DOHH2 (cell line): ENCODE measurements around the gene TP63.

Experiments used
- EZH2phosphoT487 ChIP-seq: fragments of 200-600 bp; sonication (generic); IDR thresholded peaks from 2 replicates; pipeline ENCODE4 v1.6.1; 2017; ENCODE audit warnings: borderline replicate concordance, mild to moderate bottlenecking, antibody characterized with exemption, low read length, moderate library complexity, mixed read lengths
- TF ChIP-seq, protein P1 (sequence below): fragments of 200-600 bp; sonication (generic); IDR thresholded peaks from one replicate; pipeline ENCODE4 v1.5.1; 2014; ENCODE audit warnings: antibody characterized with exemption, mild to moderate bottlenecking, low read depth, low read length; ENCODE audit not compliant: poor library complexity, severe bottlenecking

DNA sequence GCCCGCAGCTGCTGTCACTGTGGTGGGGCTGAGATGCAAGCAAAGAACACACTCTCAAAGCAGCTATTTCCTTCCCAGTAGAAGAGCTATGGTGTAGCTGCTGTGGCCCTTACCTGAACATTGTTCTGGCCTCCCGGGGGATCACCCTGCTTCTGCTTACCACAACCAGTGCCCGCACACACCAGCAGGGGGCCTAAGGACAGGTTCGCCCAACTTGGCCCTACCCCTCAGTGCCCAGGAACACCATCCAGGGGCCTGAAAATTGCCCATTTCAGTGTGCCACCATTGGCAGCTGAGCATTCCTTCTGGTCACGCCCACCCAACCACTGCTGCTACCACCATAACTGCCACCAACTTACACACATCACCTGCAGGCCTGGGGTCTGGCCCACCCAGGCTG is 113.0 kb downstream of the TP63 start:
- TF ChIP-seq, protein P1, sequence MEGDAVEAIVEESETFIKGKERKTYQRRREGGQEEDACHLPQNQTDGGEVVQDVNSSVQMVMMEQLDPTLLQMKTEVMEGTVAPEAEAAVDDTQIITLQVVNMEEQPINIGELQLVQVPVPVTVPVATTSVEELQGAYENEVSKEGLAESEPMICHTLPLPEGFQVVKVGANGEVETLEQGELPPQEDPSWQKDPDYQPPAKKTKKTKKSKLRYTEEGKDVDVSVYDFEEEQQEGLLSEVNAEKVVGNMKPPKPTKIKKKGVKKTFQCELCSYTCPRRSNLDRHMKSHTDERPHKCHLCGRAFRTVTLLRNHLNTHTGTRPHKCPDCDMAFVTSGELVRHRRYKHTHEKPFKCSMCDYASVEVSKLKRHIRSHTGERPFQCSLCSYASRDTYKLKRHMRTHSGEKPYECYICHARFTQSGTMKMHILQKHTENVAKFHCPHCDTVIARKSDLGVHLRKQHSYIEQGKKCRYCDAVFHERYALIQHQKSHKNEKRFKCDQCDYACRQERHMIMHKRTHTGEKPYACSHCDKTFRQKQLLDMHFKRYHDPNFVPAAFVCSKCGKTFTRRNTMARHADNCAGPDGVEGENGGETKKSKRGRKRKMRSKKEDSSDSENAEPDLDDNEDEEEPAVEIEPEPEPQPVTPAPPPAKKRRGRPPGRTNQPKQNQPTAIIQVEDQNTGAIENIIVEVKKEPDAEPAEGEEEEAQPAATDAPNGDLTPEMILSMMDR, result peak; percentile 26
- TF ChIP-seq EZH2phosphoT487, result no peak
